ENCODE data around the gene RIMBP3C.
"Not testable (repeated sequence)": the region's sequence is repeated elsewhere in the genome, so short reads cannot be mapped to it uniquely, and the experiment has no call there.

RIMBP3C gene

DNA sequence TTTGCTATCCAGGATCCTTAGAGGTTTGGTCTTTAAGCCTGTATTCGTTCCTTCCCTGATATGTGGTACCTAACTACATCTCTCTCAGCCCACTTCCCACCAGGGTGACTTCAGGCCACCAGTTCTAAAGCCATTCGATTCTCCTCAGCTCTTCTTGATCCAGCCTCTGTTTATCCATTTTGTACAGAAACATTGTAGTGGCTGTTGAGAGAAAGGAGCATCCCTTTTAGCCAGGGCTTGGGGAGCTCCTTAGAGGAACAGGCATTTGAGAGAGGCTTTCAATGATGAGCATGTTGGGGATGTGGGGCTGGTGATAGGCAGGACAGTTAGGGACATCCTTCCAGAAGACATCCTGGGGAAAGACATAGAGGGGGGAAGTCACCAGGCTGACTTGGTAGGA, 34.1 kb upstream of the RIMBP3C start:
- Histone ChIP-seq H2AFZ (ENCODE audit: low read depth, low read length) (no peak overlapping the region), H3K4me3 (ENCODE audit: low read length) (no peak overlapping the region), H3K4me1 (ENCODE audit: insufficient read depth, low read length) (no peaks in the 10 kb centered on the region), H3K27me3 (ENCODE audit: insufficient read depth, low read length) (no peaks in the 10 kb centered on the region), H3K36me3 (ENCODE audit: insufficient read depth, low read length) (peaks cover 18% of the 10 kb centered on the region), H3K9me3 (ENCODE audit: low read length) (no peaks in the 10 kb centered on the region)

DNA sequence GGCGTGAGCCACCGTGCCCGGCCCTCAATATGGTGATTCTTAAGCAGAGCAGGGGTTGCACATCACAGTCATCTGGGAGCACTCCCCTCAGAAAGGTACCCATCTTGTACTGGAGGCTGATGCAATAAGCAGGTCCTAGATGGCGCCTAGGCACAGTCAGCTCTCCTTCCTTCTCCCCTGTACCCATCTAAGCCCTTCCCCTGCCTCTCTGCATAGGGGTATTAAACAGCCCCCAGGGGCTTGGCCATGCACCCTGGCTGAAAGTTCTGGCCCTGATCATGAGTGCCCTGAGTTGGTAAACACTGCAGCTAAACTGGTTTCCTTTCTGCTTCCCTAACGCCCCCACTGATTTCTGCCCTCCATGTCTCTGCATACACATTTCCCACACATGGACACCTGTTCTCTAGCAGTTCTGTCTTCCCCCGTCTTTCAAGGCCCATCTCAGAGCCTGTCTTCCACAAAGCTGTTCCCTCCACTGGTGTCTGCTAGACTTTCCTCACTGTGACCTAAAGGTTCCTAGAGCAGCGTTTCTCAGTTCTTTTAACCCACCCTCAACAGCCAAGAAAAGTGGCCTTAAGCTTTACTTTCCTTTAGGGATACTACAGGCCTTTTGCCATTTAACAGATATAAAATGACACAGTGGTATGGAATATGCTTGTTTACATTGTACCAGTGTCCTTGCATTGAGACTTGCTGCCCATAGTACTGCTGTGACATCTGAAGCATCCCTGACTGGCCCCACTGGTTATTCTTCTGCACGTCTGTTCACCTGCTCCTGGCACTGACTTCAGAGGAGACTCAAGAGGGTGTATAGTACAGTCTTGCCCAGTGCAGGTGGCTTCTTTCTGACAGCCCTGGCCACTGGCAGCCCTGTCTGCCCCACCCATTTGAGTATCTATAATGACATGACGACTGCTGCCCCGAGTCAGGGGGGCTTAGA, 31.8 kb upstream of the RIMBP3C start:
- Histone ChIP-seq H3K27me3 (ENCODE audit: insufficient read depth, low read length) (no peaks in the 10 kb centered on the region), H3K9me3 (ENCODE audit: low read length) (no peaks in the 10 kb centered on the region), H3K4me3 (ENCODE audit: low read length) (no peak overlapping the region), H3K4me1 (ENCODE audit: insufficient read depth, low read length) (no peaks in the 10 kb centered on the region), H2AFZ (ENCODE audit: low read depth, low read length) (no peak overlapping the region), H3K36me3 (ENCODE audit: insufficient read depth, low read length) (peaks cover 15% of the 10 kb centered on the region)

DNA sequence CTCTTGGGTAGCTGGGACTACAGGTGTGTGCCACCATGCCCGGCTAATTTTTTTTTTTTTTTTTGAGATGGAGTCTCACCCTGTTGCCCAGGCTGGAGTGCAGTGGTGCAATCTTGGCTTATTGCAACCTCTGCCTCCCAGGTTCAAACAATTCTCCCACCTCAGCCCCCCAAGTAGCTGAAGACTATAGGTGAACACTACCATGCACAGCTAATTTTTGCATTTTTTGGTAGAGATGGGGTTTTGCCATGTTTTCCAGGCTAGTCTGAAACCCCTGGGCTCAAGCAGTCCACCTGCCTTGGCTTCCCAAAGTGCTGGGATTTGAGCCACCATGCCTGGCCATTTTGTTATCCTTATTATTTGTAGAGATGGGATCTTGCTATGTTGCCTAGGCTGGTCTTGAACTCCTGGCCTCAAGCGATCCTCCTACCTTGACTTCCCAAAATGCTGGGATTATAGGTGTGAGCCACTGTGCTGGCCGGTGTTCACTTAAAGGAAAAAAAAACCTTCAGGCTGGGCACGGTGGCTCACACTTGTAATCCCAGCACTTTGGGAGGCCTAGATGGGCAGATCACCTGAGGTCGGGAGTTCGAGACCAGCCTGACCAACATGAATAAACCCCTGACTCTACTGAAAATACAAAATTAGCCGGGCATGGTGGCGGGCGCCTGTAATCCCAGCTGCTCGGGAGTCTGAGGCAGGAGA, 29.9 kb upstream of the RIMBP3C start:
- H3K9me3 ChIP-seq (ENCODE audit: low read length); H2AFZ ChIP-seq (ENCODE audit: low read depth, low read length); H3K4me3 ChIP-seq (ENCODE audit: low read length); H3K4me1 ChIP-seq (ENCODE audit: insufficient read depth, low read length); H3K27me3 ChIP-seq (ENCODE audit: insufficient read depth, low read length): not testable (repeated sequence)
- peaks cover 15% of the 10 kb centered on the region for H3K36me3 ChIP-seq (ENCODE audit: insufficient read depth, low read length)

DNA sequence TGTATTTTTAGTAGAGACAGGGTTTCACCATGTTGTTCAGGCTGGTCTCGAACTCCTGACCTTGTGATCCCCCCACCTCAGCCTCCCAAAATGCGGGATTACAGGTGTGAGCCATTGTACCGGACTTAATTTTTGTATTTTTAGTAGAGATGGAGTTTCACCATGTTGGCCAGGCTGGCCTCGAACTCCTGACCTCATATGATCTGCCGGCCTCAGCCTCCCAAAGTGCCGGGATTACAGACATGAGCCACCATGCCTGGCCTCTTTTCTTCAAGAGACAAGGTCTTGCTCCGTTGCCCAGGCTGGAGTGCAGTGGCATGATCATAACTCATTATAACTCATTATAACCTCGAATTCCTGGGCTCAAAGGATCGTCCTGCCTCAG, 29.4 kb upstream of the RIMBP3C start:
- not testable (repeated sequence) for H3K4me1 ChIP-seq (ENCODE audit: insufficient read depth, low read length); H3K9me3 ChIP-seq (ENCODE audit: low read length); H3K27me3 ChIP-seq (ENCODE audit: insufficient read depth, low read length); H3K4me3 ChIP-seq (ENCODE audit: low read length); H2AFZ ChIP-seq (ENCODE audit: low read depth, low read length)
- H3K36me3 ChIP-seq (ENCODE audit: insufficient read depth, low read length), result peaks cover 13% of the 10 kb centered on the region

DNA sequence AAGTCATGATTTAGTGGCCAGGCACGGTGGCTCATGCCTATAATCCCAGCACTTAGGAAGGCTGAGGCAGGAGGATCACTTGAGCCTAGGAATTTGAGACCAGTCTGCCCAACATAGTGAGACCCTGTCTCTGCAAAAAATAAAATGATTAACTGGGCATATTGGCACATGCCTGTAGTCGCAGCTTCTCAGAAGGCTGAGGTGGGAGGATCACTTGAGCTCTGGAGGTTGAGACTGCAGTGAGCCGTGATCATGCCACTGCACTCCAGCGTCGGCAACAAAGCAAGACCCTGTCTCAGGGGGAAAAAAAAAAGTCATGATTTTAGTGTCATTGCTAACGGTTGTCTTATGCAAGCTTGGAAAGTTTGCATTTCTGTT, 28.2 kb upstream of the RIMBP3C start:
- H2AFZ ChIP-seq (ENCODE audit: low read depth, low read length), result no peak overlapping the region
- H3K4me3 ChIP-seq (ENCODE audit: low read length), result no peak overlapping the region
- H3K27me3 ChIP-seq (ENCODE audit: insufficient read depth, low read length), result no peaks in the 10 kb centered on the region
- H3K36me3 ChIP-seq (ENCODE audit: insufficient read depth, low read length), result peaks cover 7% of the 10 kb centered on the region
- H3K9me3 ChIP-seq (ENCODE audit: low read length), result no peaks in the 10 kb centered on the region
- H3K4me1 ChIP-seq (ENCODE audit: insufficient read depth, low read length), result no peaks in the 10 kb centered on the region

DNA sequence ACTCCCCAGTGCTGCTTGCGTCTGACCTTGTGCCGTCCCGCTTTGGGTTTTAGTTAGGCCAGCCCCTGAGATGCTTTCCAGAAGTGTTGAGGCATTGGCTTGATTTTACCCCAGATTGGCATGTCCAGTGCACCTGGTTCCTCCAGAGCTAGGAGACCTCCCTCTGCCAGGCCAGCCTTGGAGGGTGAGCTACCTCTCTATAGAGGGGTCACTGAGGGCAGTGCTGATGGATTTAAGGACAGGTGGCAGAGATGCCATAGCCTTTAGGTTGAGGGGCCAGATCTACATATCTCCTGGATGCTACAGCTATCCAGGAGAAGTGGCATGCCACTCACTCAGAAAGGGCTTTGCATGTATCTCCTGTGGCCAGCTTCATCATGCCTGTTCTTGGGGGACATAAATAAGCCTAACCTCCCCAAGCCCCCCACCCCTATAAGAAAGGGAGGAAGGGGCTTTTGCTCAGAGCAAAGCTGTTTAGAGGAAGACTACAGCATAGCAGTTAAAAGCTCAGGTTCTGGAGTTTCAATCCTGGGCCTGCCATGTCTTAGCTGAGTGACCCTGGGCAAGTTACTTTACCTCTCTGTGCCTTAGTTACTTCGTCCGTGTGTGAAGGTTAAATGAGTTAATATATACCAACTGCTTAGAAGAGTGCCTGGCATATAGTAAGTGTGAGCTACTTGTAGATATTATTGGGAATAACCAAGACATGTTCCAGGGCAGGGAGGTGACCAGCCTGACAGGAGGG, 22.7 kb upstream of the RIMBP3C start:
- H3K36me3 ChIP-seq (ENCODE audit: insufficient read depth, low read length), result no peaks in the 10 kb centered on the region
- H3K4me1 ChIP-seq (ENCODE audit: insufficient read depth, low read length), result peaks cover 18% of the 10 kb centered on the region

DNA sequence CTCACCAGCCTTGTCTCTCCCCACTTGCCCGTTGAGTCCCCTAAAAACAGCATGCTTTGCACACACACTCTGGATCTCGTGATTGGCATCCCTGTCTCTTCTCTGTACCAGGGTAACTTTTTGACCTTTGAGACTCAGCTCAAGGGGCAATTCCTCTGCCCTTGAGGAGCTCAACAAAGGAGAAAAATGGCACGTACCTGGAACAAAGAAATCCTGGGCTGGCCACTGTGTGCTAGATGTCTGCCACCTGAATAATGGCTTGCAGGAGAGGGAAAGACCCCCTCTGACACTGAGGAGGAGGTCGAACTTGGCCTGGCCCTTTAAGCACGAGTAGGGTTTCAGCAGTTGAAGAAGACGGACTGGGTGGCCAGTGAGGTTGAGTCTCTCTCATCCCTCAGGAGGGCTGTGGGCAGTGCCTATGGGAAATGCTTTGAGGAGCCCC, 22.1 kb upstream of the RIMBP3C start:
- H3K36me3 ChIP-seq (ENCODE audit: insufficient read depth, low read length), result no peaks in the 10 kb centered on the region

More for the DNA sequence above, 22.7 kb upstream of the RIMBP3C start:
- no peak overlapping the region for H2AFZ ChIP-seq (ENCODE audit: low read depth, low read length)
- H3K4me3 ChIP-seq (ENCODE audit: low read length), result no peak overlapping the region
- no peaks in the 10 kb centered on the region for H3K27me3 ChIP-seq (ENCODE audit: insufficient read depth, low read length)
- H3K9me3 ChIP-seq (ENCODE audit: low read length), result peaks cover 2% of the 10 kb centered on the region

DNA sequence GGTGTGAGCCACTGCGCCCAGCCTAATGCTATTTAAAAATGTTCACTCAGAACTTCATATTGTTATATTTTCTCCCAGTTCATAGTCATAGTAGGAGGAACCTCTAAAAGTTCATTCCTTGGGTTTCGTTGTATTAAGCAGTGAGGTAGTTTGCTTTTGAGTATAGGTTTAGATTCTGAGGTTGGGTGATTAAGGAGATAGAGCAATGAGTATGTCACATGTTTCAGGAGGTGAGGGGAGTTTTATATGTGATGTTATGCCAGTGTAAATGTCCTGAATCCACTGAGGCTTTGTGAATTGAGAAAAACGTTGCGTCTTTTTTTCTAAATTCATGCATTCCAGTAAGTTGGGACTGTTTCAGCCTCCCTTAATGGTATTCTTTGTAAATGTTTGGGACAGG, 20.4 kb upstream of the RIMBP3C start:
- Histone ChIP-seq H3K27me3 (ENCODE audit: insufficient read depth, low read length) (no peaks in the 10 kb centered on the region), H3K4me1 (ENCODE audit: insufficient read depth, low read length) (peaks cover 18% of the 10 kb centered on the region), H2AFZ (ENCODE audit: low read depth, low read length) (no peak overlapping the region), H3K4me3 (ENCODE audit: low read length) (no peak overlapping the region), H3K36me3 (ENCODE audit: insufficient read depth, low read length) (no peaks in the 10 kb centered on the region), H3K9me3 (ENCODE audit: low read length) (peaks cover 2% of the 10 kb centered on the region)

More for the DNA sequence above, 22.1 kb upstream of the RIMBP3C start:
- H3K27me3 ChIP-seq (ENCODE audit: insufficient read depth, low read length), result no peaks in the 10 kb centered on the region
- H3K9me3 ChIP-seq (ENCODE audit: low read length), result peaks cover 2% of the 10 kb centered on the region
- no peak overlapping the region for H3K4me3 ChIP-seq (ENCODE audit: low read length)
- peaks cover 18% of the 10 kb centered on the region for H3K4me1 ChIP-seq (ENCODE audit: insufficient read depth, low read length)
- H2AFZ ChIP-seq (ENCODE audit: low read depth, low read length), result no peak overlapping the region

DNA sequence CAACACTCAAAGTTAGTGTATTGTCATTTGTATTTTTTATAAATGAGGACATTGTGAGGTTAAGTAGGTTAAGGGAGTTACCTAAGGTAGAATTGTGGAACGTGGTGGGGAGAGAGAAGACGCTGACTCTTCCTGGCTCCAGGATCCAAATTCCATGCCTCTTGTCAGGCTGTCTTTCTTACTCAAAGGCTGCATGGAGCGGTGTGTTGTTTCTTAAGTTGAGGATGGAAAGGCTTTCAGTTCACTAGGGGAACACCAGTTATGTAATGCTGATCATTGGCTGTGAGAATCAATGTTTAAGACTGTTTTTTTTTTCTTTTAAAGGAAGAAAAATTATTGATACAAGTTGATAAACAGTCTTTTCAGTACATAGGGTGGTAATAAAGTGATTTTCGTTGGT, 19.1 kb upstream of the RIMBP3C start:
- Histone ChIP-seq H3K4me3 (ENCODE audit: low read length) (no peak overlapping the region), H3K9me3 (ENCODE audit: low read length) (peaks cover 2% of the 10 kb centered on the region), H2AFZ (ENCODE audit: low read depth, low read length) (no peak overlapping the region), H3K36me3 (ENCODE audit: insufficient read depth, low read length) (no peaks in the 10 kb centered on the region), H3K4me1 (ENCODE audit: insufficient read depth, low read length) (peaks cover 18% of the 10 kb centered on the region), H3K27me3 (ENCODE audit: insufficient read depth, low read length) (no peaks in the 10 kb centered on the region)

DNA sequence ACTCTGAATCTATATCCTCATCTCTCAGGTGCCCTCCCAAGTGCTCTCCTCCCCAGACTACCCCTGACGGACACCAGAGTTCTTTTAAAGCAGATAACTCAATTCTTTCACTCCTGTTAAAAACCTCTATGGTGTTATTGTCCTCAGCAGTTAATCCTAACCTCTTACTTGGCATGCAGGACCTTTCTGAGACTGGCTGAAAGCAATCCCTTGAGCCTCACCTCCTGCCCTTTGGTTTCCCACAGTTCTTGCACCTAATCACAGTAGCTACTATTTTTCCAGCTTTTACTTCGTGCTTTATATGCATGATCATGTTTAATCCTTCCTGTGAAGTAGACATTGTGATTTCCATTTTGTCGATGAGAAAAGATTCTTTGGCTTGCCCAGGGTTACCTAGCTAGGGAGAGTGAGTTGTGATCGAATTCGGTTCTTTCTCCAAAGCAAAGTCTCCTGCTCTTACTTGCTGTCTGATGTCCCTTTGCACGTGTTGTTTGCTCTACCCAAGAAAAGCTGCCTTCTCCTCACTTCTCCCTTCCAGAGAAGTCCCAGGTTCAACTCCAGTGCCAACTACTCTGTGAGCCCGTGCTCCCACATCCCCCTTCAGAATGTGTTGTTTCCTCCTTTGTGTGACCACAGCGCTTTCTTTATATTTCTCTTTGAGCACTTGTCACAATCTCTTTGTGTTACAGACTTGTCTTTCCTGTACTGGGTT, 18.4 kb upstream of the RIMBP3C start:
- H3K9me3 ChIP-seq (ENCODE audit: low read length), result peaks cover 2% of the 10 kb centered on the region
- H3K4me3 ChIP-seq (ENCODE audit: low read length), result peak overlapping the region; percentile 76
- no peaks in the 10 kb centered on the region for H3K36me3 ChIP-seq (ENCODE audit: insufficient read depth, low read length)
- no peak overlapping the region for H2AFZ ChIP-seq (ENCODE audit: low read depth, low read length)
- no peaks in the 10 kb centered on the region for H3K27me3 ChIP-seq (ENCODE audit: insufficient read depth, low read length)
- peaks cover 18% of the 10 kb centered on the region for H3K4me1 ChIP-seq (ENCODE audit: insufficient read depth, low read length)

DNA sequence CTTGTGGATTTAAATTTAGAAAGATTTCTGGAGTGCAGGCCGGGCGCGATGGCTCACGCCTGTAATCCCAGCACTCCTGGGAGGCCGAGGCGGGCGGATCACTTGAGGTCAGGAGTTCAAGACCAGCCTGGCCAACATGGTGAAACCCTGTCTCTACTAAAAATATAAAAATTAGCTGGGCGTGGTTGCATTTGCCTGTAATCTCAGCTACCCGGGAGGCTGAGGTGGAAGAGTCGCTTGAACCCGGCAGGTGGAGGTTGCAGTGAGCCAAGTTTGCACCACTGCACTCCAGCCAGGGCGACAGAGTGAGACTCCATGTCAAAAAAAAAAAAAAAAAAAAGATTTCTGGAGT, 17.8 kb upstream of the RIMBP3C start:
- not testable (repeated sequence) for H3K36me3 ChIP-seq (ENCODE audit: insufficient read depth, low read length); H3K9me3 ChIP-seq (ENCODE audit: low read length); H3K27me3 ChIP-seq (ENCODE audit: insufficient read depth, low read length); H2AFZ ChIP-seq (ENCODE audit: low read depth, low read length)
- peak overlapping the region; percentile 76 for H3K4me3 ChIP-seq (ENCODE audit: low read length)
- H3K4me1 ChIP-seq (ENCODE audit: insufficient read depth, low read length), result peaks cover 18% of the 10 kb centered on the region

DNA sequence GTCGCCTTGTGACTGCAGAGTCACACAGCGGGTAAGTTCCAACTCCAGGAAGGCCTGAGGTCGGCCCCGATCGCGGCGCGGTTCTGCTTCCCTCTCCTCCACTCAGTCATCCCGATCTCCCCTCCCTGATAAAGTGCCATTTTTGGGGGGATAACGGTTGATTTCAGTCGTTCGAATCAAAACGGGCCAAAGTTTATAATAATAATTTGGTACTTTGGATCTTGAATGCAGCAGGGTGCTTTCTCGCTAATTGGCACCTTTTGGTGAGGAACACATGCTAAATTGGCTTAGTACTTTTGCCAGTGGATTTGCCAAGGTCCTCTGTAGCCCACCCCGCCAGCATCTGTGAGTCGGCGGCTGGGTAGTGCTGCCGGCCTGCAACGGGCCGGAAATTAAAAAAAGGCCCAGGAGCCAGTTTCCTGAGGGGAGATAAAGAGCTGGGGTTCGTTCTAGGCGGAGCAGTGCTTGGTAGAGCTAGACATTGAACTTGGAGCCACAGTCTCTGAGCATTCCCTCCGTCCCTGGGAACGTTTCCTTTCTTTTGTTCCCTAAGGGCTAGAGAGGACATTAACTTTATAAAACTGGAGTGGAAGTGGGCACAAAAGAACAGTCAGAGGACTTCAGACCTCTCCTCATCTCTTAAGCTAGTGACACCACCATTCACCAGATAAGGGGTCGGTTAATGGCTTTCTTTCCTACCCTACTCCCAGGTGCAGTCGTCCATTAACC, 17.2 kb upstream of the RIMBP3C start:
- H3K27me3 ChIP-seq (ENCODE audit: insufficient read depth, low read length), result no peaks in the 10 kb centered on the region
- H3K9me3 ChIP-seq (ENCODE audit: low read length), result peaks cover 2% of the 10 kb centered on the region
- H3K4me1 ChIP-seq (ENCODE audit: insufficient read depth, low read length), result peaks cover 18% of the 10 kb centered on the region
- H3K4me3 ChIP-seq (ENCODE audit: low read length), result peak overlapping the region; percentile 76
- no peak overlapping the region for H2AFZ ChIP-seq (ENCODE audit: low read depth, low read length)
- no peaks in the 10 kb centered on the region for H3K36me3 ChIP-seq (ENCODE audit: insufficient read depth, low read length)

All from neuron (in vitro differentiated cells).